Measurements from ENCODE around the gene JAG1.

JAG1 gene

GRCh38 chr20:10673842-10674683 lies at the start of gene JAG1:
TSS of gene JAG1 (minus strand) at chr20:10673999. CDS start at chr20:10673530, 469 bp downstream.
- DNase-seq (ENCODE audit: low spot score), result peak; percentile 92

DNA sequence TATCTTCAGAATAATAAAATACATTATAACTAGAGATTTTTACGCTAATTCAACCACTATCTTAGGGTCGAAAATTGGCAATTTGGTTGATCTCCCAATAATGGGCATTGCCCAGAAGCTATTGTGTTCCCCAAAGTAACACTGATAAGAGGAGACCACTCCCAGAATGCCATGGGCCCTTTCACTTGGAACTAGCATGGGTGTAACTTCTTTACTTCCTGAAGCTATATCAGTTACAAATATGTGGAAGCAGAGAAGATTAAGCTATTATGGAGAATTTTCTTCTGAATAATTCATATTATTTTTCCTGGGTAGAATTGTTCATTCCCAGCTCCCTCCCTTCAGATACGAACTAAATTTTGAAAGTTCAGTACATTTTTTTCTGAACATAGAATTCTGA lies 48.2 kb upstream of the JAG1 start:
- DNase-seq (ENCODE audit: low spot score), result no peak

- DNase-seq (ENCODE audit: low spot score), result no peak
Measured at GRCh38 chr20:10721137-10721896, 47.5 kb upstream of the JAG1 start.

- DNase-seq (ENCODE audit: low spot score), result no peak
Measured at GRCh38 chr20:10720565-10720964, 46.8 kb upstream of the JAG1 start.

DNA sequence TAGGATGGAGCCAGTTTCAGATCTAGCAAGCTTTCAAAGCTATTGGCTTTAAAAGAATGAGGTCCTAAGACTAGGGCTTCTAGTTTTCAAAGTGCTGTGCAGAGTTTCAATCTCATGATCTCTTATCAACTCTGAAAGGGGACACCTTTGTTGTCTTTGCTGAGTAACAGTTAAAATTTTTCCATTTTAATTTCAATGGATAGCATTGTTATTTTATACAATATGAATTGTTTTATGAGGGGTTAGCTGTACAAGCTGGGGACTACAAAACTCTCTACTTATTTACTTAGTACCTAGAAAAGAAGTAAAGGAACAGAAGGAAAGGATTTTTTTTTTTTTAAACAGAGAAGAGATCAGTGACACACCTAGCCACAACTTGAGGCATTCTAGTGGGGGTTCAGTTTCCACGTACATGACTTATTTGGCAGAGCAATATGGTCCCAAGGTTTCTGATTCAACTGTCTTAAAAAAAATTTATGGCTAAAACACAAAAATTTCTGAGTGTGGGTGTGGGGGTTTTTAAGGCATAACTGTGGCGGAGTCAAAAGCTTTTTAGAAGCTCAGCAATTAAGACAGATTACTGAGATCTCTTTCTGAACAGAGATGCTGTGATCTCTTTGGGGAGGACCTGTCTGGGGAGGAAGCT lies 46.1 kb upstream of the JAG1 start:
- DNase-seq (ENCODE audit: low spot score), result no peak

DNA sequence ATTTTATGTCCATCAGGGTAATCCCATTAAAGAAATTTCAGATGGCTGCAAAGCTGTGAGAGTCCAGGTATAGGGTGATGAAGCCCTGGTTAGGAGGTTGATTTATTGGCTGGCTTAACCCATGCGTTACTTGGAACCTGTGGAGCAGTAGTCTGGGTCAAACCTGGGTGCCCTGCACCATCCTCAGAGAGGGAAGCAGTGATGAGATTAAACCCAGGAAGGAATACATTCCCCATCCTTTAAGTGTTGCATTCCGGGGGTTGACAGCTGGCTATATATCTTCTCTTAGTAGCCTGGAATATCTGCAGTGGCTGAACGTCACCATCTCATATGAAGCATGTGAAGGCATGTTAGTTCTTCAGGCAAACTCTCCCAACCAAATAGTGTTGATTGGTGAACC lies 44.9 kb upstream of the JAG1 start:
- no peak for DNase-seq (ENCODE audit: low spot score)

- no peak for DNase-seq (ENCODE audit: low spot score)
Measured at GRCh38 chr20:10716855-10717254, 43.1 kb upstream of the JAG1 start.

DNA sequence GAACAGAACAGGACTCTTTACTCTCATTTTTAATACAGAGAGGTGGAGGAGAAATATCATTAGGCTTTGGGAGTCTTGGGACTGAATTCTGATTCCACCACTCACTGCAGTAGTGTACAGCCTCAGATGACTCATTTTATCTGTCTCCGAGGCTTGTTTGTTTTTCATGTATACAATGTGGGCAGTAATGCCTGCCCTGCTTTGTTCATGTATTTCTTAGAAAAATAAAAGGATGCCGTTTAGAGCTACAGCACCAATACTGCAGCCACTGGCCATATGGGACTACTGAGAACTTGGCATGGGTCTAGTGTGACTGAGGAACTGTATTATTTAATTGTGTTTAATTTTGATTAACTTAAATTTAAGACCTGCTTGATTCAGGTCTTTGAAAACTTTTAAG lies 41.2 kb upstream of the JAG1 start:
- no peak for DNase-seq (ENCODE audit: low spot score)

GRCh38 chr20:10714236-10714975 lies 40.6 kb upstream of the JAG1 start:
- no peak for DNase-seq (ENCODE audit: low spot score)

GRCh38 chr20:10713161-10713560 lies 39.4 kb upstream of the JAG1 start:
- DNase-seq (ENCODE audit: low spot score), result no peak

DNA sequence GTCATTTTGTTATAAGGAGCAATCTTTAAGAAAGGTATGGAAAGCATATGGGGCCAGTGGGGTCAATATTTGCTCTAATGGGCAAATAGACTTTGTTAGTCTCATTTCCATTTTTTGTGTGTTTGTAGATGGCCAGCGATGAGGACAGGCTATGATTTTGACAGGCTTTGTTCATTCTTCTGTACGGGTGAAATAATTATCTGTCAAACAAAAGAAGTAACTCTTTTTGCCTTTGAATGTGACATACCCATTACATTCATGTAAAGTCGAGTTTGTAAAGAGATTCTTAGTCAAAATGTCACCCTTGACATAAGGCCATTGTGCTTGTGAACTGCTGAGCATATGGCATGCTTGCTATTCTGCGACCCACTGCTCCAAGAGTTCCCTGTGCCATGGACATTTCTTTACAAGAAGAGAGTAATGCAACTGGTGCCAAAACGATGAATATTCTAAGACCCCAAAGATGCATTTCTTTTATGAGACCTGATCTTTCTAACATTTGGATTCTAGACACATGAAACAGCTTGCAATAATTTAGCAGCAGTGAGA lies 38.2 kb upstream of the JAG1 start:
- no peak for DNase-seq (ENCODE audit: low spot score)

DNA sequence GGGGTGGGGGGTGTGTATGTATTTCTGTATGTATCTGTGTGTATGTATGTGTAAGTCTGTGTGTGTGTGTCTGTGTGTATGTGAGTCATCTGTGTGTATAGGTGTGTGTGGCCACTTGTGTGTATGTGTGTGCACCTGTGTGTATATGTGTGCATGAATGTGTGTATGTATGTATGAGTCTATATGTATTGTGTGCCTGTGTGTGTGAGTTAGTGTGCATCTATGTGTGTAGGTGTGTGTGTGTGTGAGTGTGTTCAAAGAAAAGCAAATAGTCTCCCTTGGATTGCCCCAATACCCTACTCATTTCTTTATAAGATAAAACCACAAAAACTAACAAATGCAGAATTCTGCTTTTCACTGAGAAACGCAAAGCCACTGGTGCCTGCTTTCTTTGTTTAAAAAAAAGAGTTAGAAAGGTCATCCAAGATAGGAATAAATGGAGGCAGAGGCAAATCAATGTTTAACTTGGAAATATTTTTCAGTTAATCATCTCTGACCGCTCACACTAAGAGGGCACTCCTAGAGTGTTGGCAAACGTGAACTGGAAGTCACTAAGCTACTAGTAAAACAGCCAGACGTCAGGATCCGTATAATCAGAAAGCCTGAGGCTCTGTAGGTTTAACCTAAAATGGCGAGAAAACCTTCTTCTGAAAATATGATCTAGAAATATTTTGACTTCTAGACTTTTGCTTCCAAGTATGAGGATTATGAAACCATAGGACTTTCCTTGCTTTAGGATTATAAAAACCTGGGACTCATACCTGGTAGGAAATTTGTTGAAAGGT lies 37.4 kb upstream of the JAG1 start:
- DNase-seq (ENCODE audit: low spot score), result no peak

DNA sequence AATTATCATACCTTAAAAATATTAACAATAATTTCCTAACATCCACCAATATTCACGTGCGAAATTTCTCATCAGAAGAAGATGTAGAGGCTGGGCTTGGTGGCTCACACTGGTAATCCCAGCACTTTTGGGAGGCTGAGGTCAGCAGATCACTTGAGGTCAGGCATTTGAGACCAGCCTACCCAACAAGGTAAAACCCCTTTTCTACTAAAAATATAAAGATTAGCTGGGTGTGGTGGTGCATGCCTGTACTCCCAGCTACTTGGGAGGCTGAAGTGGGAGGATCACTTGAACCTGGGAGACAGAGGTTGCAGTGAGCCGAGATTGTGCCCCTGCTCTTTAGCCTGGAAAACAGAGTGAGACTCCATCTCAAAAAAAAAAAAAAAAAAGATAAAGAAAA lies 36.1 kb upstream of the JAG1 start:
- no peak for DNase-seq (ENCODE audit: low spot score)

GRCh38 chr20:10708351-10709185 lies 34.8 kb upstream of the JAG1 start:
- DNase-seq (ENCODE audit: low spot score), result no peak

DNA sequence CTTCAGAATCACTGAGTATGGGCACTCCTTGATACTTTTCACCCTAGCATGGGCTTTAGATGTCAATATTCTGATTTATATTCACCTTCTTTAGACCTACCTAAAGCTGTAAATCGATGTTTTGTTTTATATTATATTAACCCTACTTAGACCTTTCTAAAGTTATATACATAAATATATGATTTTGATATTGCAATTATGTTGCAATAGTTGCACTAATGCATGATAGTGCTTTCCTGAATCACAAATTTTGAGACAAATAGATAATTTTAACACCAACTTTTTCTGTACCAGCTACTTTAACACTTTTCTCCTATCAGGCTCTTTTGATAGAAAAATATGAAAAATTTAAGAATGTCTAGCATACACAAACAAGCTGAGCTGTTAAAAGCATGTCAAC lies 34.0 kb upstream of the JAG1 start:
- no peak for DNase-seq (ENCODE audit: low spot score)

DNA sequence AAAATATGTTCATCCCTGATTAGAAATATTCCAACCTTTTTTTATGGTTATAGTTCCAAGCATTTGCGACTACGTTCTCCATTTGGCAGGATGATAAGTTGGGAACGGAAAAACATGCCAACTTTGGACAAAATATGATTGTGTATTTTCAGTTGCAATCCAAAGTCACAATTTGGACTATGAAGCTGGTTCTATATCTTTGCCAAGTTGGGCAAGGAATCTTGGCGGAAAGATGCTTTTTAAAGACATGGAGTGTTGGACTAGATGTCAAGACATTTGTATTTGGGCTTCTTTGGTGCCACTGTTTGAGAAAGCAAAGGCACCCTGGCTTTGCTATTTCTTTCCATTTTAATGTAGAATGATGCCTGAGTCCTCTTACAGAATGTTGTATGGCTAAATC lies 33.3 kb upstream of the JAG1 start:
- no peak for DNase-seq (ENCODE audit: low spot score)

- no peak for DNase-seq (ENCODE audit: low spot score)
Measured at GRCh38 chr20:10706460-10706811, 32.6 kb upstream of the JAG1 start.

DNA sequence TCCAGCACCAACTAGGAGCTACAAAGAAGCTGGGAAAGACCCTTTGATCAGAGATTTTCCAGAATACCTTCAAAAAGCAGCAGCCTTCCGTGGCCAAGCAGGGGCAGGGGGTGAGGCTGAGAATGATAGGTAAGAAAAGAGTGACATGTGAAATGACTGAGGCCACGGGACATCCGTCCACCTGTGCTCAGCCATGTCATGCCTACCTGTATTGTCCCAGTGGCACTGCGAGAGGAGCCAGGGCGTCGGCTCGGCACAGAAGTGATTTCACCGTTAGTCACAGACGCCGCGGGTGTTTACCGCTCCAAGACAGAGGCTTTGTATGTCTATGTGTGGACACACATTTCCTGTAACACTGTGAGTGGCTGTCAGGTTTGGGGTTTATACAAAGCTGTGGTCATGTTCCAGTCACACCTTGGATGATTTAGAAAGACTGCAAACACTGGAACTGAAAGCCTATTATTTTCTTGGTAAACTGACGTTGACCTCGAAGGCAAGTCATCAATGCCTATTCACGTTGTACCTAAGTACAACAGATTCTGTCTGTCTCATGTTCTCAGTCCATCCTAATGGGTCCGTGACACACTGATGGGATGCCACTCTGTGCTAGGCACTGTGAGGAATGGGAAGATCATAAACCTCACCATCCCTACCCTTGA lies 32.1 kb upstream of the JAG1 start:
- DNase-seq (ENCODE audit: low spot score), result no peak

GRCh38 chr20:10701607-10702006 lies 27.8 kb upstream of the JAG1 start:
- no peak for DNase-seq (ENCODE audit: low spot score)

- DNase-seq (ENCODE audit: low spot score), result no peak
Measured at GRCh38 chr20:10699941-10700340, 26.1 kb upstream of the JAG1 start.

Data from NAMALWA (cell line).